Measurements from ENCODE around the gene FZD4.

FZD4 gene

DNA sequence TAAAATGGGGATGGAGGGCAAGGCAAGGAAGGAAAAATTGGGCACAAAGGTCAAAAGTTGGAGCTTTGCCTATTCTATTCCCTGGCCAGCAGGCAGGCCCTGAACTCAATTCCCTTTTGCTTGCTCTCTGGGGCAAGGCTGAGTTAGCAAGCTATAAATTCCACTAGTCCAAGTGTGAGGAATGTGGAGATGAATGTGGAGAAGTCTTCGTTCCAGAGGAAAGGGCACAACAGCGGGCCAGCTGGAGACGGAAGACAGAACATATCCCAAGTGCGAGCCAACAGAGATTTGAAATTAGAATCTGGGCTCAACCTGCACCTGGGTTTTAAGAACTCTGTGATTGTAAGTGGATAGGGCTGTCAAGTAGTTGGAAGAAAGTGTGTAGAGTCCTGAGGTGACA is 29.5 kb upstream of the FZD4 start:
- in situ Hi-C loops (cut with HindIII; ENCODE audit: low sequenced_read_pairs), result no loop called here
- TF ChIP-seq, protein P1, sequence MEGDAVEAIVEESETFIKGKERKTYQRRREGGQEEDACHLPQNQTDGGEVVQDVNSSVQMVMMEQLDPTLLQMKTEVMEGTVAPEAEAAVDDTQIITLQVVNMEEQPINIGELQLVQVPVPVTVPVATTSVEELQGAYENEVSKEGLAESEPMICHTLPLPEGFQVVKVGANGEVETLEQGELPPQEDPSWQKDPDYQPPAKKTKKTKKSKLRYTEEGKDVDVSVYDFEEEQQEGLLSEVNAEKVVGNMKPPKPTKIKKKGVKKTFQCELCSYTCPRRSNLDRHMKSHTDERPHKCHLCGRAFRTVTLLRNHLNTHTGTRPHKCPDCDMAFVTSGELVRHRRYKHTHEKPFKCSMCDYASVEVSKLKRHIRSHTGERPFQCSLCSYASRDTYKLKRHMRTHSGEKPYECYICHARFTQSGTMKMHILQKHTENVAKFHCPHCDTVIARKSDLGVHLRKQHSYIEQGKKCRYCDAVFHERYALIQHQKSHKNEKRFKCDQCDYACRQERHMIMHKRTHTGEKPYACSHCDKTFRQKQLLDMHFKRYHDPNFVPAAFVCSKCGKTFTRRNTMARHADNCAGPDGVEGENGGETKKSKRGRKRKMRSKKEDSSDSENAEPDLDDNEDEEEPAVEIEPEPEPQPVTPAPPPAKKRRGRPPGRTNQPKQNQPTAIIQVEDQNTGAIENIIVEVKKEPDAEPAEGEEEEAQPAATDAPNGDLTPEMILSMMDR (IDR thresholded peaks at IDR 0.05; ENCODE audit: low read depth, low read length), result no peak
- DNase-seq (ENCODE audit: low read depth, low spot score), result no peak
- H3K4me3 ChIP-seq (ENCODE audit: low read depth, low read length), result no peak overlapping the region

DNA sequence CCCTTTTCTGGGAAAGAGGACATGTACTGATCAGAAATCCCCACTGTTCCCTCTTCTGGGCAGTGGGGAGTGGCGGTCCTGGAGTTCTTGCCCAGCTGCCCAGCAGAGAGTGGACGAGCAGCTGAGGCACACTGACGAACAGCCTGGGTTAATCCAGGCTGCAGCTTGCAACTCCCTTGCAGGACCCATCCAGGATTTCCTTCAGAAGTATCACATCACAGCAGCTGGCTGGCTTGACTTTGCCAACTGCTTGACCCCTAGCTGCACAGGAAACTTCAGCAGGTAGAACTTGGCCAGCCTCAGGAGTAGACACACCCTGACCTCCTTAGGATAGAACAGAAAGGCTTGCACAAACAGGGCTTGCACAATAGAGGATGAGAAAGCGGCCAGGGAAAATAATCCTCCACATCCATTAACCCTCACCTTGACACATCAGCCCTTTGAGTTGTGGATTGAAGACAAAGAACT is 27.9 kb upstream of the FZD4 start:
- no peak overlapping the region for H3K4me3 ChIP-seq (ENCODE audit: low read depth, low read length)
- TF ChIP-seq, protein P1 (IDR thresholded peaks at IDR 0.05; ENCODE audit: low read depth, low read length), result no peak
- DNase-seq (ENCODE audit: low read depth, low spot score), result no peak
- in situ Hi-C loops (cut with HindIII; ENCODE audit: low sequenced_read_pairs), result no loop called here

DNA sequence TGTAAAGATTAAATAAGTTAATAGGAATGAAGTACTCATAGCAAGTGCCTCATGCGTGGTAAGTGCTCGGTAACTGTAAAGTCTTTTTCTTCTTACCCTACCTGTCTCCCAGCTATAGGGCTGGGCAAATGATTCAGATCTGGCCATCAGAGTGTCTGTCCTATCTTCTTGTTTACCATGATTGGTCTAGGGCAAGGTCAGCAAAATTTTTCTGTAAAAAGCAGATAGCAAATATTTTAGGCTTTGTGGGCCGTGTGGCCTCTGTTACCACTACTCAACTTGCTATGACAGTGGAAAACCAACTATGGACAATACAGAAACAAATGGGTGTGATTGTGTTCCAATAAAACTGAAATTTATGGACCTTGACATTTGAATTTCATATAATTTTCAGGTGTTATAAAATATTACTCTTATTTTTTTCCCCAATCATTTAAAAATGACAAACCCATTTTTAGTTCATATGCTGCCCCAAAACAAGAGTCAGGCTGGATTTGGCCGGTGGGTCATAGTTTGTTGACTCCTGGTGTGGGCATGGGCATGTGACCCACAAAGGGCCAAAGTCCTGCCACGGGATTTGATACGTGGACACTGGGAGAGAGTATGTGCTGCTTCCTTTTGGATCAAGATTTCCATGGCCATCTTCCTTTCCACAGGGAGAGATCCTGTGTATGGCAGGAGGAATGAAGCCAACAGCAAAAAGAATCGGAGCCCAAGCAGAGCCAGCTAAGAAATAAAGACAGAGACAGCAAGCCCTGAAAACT is 26.8 kb upstream of the FZD4 start:
- no peak overlapping the region for H3K4me3 ChIP-seq (ENCODE audit: low read depth, low read length)
- in situ Hi-C loops (cut with HindIII; ENCODE audit: low sequenced_read_pairs), result no loop called here
- no peak for DNase-seq (ENCODE audit: low read depth, low spot score)
- TF ChIP-seq, protein P1 (IDR thresholded peaks at IDR 0.05; ENCODE audit: low read depth, low read length), result no peak

DNA sequence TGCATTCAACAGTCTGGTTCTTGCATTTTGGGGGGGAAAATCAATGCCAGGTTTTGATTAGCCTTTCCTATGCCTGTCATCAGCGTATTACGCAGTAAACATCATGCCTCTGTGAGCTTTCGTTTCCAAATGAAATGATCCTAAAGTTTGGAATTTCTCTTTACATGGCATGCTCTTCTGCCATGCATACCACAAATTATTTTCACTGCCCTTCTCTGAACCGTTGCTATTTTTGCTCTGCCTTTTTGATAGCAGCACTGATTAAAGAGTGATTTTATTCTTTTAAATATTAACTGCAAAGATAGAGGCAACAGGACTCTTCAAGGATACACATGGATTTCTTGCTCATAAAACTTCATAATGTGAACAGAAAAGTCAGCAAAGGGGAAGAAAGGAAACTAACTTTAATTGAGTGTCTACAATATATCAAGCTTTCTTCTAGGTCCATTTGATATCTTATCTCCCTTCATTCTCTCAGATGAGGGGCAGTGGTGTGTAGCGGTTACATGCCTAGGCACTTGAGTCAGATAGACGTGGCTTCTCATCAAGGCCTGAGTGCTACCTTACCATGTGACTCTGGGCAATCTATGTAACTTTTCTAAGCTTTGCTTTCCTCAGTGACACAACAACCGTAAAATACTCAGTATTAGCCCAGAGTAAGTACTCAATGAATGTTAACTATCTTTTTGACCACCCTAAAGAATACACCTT is 25.0 kb upstream of the FZD4 start:
- in situ Hi-C loops (cut with HindIII; ENCODE audit: low sequenced_read_pairs), result no loop called here
- TF ChIP-seq, protein P1 (IDR thresholded peaks at IDR 0.05; ENCODE audit: low read depth, low read length), result no peak

DNA sequence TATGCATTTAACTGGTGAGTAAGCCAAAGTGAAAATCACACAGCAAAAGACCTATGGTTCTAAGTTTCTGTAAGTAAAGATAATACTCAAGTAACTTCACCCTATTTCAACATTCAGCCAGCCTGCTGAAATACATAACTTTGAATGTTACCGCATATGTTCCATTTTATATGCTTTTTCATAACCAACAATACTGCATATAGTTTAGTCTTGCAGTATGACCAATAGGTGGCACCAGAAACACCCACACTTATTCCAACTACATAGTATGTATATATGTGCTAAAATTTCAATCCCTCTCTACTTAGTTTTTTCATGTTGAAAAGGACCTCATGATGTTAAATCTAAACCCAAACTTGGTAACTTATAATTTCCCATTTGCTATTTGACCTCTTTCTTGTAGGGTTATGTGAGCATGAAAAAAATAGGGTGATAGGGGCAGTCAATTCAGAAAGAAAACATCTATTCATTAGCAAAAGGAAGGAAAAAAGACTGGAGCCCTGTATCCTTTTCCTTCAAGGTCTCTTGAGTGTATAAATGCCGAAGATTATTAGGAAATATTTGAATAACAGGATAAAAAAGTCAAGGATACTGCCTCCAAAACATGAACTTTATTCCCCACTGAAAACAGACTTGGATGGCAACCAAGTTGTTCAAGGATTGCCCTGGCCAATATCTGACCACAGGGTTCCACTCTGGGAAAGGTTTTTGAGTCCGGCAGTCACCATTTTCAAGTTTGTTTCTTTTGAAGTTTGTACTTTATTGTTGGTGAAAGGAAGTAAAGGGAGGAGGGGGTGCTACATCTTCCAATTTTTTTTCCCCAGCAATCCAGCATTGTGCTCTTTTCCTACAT is 23.8 kb upstream of the FZD4 start:
- in situ Hi-C loops (cut with HindIII; ENCODE audit: low sequenced_read_pairs), result no loop called here
- DNase-seq (ENCODE audit: low read depth, low spot score), result peak; percentile 61
- TF ChIP-seq, protein P1 (IDR thresholded peaks at IDR 0.05; ENCODE audit: low read depth, low read length), result peak; percentile 69
- H3K4me3 ChIP-seq (ENCODE audit: low read depth, low read length), result no peak overlapping the region

More for the DNA sequence above, 25.0 kb upstream of the FZD4 start:
- H3K4me3 ChIP-seq (ENCODE audit: low read depth, low read length), result no peak overlapping the region
- DNase-seq (ENCODE audit: low read depth, low spot score), result no peak

DNA sequence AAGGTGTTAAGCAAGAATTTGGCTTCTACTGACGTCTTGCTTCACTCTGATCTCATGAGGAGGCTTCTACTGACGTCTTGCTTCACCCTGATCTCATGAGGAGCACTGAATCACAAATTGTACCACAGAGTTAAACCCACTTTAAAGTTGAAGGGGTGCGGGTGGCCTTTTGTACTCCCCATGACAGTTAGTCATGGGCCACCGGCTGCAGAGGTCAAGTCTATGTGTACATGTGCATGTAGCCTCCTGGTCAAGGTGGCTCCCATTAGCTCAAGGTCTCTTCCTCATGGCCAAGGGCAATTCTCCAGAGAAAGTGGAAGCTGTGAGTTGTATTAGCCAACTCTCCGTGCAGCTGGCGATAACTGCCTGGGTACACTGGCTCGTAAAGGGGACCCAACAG is 23.1 kb upstream of the FZD4 start:
- TF ChIP-seq, protein P1 (IDR thresholded peaks at IDR 0.05; ENCODE audit: low read depth, low read length), result no peak
- no peak overlapping the region for H3K4me3 ChIP-seq (ENCODE audit: low read depth, low read length)
- in situ Hi-C loops (cut with HindIII; ENCODE audit: low sequenced_read_pairs), result no loop called here
- DNase-seq (ENCODE audit: low read depth, low spot score), result no peak
